GM21619 (cell line): ENCODE measurements around the gene VAMP4.

Experiments
- ATAC-seq: cut with Tn5 transposase; IDR thresholded peaks from one replicate; pipeline ENCODE4 v1.9.1; 2021; ENCODE audit not compliant: unreplicated experiment

Gene VAMP4

DNA sequence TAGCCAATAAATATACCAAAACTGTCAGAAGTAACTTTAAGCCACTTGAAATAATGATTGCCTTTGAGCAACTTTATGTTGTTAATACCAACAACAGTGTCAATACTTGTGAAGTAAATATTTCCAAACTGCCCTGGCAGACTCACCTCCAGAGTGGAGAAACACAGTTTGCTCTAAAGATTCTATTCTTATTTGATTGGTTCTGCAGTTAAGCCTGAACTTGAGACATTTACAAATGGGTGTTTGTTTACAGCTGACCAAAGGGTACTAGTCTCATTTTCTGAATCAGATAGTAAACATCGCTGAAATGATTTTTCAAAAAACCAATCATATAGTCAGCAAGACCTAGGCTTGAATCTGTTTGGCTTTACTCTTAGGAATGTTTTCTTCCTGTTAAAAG, 88.1 kb downstream of the VAMP4 start:
- ATAC-seq: no peak

DNA sequence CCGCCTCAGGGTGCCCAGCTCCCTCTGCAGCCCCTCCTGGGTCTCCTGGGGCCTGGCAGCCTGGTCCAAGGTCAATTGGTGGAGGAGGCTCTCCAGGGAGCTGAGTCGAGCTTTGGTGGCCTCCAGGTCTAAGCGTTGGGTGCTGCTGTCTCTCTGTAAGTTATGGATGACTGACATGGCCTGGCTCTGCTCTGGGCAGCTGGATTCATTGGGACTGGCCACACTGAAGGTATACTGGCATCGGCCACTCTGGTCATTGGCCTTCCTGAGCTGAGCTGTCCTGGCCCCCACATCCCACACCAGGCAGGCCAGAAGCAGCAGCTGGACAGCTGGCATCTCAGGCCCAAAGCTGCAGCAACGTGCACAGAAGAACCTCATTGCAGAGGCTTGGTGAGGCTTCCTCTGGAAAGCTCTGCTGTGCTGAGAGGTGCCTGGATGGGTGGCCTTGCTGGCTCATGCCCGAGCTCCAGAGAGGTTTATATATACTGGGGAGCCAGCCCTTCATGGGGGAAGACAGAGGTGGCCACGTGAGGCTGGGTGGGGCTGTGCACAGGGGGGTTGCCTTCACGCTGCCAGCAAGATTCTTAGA, 89.5 kb downstream of the VAMP4 start, which contains the start of gene MYOC:
TSS of gene MYOC (minus strand) at position 455 of the 589 bp plus-strand sequence. CDS start at position 378, 77 bp downstream.
- no peak for ATAC-seq
